Lower leg skin (tissue), 3 donors: ENCODE measurements around the gene ZNF644.

Experiments used
- POLR2A ChIP-seq, 2 donors: fragments of 450-650 bp; IDR thresholded peaks; one replicate each; pipeline ENCODE4 v1.6.1; 2016 to 2017; ENCODE audit warnings: antibody characterized with exemption in 2 of 2, mild to moderate bottlenecking in 1 of 2, moderate library complexity in 1 of 2
- TF ChIP-seq, protein P1 (sequence below), 3 donors: fragments of 450-650 bp; IDR thresholded peaks; one replicate each; pipeline ENCODE4 v1.5.1; 2016; ENCODE audit warnings: antibody characterized with exemption in 3 of 3, mild to moderate bottlenecking in 3 of 3, moderate library complexity in 2 of 3

DNA sequence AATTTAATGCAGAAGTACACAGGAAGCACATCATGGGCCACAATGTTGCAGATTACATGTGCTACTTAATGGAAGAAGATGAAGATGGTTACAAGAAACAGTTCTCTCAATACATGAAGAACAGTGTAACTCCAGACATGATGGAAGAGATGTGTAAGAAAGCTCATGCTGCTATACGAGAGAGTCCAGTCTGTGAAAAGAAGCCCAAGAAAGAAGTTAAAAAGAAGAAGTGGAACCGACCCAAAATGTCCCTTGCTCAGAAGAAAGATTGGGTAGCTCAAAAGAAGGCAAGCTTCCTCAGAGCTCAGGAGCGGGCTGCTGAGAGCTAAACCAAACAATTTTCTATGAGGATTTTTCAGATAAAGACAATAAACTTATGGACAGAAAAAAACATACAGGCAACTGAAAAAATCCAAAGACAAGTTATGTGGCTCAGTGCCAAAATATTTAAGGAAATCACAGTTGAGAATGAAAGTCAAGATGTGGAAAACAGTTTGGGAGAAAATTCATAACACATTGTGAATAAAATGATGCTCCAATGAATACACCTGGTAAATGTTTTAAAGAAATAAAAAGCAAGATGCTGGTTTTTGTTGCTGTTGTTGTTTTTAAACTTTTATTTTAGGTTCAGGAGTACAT lies 2.8 kb upstream of the ZNF644 start:
- TF ChIP-seq, protein P1, sequence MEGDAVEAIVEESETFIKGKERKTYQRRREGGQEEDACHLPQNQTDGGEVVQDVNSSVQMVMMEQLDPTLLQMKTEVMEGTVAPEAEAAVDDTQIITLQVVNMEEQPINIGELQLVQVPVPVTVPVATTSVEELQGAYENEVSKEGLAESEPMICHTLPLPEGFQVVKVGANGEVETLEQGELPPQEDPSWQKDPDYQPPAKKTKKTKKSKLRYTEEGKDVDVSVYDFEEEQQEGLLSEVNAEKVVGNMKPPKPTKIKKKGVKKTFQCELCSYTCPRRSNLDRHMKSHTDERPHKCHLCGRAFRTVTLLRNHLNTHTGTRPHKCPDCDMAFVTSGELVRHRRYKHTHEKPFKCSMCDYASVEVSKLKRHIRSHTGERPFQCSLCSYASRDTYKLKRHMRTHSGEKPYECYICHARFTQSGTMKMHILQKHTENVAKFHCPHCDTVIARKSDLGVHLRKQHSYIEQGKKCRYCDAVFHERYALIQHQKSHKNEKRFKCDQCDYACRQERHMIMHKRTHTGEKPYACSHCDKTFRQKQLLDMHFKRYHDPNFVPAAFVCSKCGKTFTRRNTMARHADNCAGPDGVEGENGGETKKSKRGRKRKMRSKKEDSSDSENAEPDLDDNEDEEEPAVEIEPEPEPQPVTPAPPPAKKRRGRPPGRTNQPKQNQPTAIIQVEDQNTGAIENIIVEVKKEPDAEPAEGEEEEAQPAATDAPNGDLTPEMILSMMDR (IDR thresholded peaks at IDR 0.05) = no peak
- TF ChIP-seq POLR2A (IDR thresholded peaks at IDR 0.05) = no peak
